GM18868 (cell line): ENCODE data around the gene PTGER4.
"Not testable (repeated sequence)": the region's sequence is repeated elsewhere in the genome, so short reads cannot be mapped to it uniquely, and the experiment has no call there.

Source experiments
- ATAC-seq: cut with Tn5 transposase; IDR thresholded peaks from one replicate; pipeline ENCODE4 v1.9.1; 2021; ENCODE audit warnings: mild to moderate bottlenecking, moderate library complexity; ENCODE audit not compliant: unreplicated experiment

Gene PTGER4

GRCh38 chr5:40679913-40680681 is at the start of gene PTGER4:
PTGER4 (plus strand) TSS chr5:40679915; CDS start chr5:40680994, 1,079 bp downstream.
- ATAC-seq = peak; percentile 23

GRCh38 chr5:40630126-40630525 is 49.6 kb upstream of the PTGER4 start:
- ATAC-seq = no peak

DNA sequence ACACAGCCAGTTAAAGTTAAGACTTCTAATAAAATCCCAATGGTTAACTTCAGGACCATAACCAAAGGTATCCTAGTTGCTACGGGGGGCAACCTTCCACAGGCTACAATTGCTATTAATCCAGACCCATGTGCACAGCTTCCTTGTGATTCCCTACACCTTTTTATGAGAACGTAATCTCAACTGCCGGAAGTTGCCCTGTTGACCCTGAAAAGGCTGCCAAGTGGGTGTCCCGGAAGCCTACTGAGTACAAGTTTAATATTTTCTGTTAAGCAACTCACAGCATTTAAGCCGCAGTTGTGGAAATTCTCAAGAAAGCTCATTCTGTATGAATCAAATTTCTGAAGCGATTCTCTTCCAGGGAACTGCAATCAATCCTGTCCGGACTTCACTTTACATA is 48.5 kb upstream of the PTGER4 start:
- no peak for ATAC-seq

DNA sequence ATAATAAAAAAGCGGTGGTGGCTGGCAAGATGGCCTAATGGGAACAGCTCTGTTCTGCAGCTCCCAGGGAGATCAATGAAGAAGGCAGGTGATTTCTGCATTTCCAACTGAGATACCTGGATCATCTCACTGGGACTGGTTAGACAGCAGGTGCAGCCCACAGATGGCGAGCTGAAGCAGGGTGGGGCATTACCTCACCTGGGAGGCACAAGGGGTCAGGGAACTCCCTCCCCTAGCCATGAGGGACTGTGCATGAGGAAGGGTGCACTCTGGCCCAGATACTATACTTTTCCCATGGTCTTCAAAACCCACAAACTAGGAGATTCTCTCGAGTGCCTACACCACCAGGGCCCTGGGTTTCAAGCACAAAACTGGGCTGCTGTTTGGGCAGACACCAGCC is 45.6 kb upstream of the PTGER4 start:
- no peak for ATAC-seq

- no peak for ATAC-seq
Measured at GRCh38 chr5:40634593-40634992, 45.1 kb upstream of the PTGER4 start.

- ATAC-seq = not testable (repeated sequence)
Measured at GRCh38 chr5:40639531-40639930, 40.2 kb upstream of the PTGER4 start.

DNA sequence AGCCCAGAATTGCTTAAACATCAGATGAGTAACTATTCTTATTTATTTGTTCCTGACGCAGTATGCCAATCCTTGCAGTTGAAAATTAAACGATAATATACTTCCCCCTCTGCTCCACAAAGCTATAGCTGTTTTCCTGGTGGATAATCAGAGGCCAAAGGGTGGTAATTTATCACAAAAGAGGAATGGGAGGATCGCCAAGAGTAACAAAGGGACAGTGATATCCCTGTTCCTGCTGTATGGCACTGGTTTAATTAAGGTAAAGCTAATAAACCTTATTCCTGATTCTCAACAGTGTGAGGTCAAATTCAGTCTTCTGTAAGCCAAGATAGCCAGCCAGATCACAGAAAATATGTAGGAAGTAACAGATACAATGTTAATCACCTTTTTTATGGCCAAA is 33.4 kb upstream of the PTGER4 start:
- no peak for ATAC-seq

GRCh38 chr5:40648150-40648549 is 31.6 kb upstream of the PTGER4 start:
- ATAC-seq = no peak

DNA sequence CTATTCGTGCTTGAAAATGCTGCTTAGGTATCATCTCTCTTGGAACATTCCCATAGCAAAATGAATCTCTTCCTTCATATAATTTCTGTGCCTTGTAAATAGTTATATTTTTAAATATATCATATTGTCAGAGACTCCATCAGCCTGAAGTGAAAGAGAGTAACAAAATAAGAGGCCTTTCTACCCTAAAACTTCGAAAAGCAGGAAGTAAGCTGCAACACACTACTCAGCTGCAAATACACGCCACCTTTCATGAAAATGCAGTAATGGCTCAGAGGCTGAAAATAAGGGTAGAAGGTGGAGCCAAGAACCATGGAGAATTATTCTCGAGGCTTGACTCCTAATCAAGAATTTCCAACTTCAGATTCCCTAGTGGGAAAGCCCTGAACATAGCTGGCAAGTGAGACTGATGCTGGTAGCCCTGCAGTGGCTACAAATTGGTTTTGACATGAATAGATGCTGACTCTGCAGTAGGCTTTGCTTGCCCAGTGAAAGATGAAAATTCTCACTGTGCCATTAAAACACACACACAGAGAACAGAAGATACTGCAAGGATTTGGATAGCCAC is 30.2 kb upstream of the PTGER4 start:
- ATAC-seq = no peak

DNA sequence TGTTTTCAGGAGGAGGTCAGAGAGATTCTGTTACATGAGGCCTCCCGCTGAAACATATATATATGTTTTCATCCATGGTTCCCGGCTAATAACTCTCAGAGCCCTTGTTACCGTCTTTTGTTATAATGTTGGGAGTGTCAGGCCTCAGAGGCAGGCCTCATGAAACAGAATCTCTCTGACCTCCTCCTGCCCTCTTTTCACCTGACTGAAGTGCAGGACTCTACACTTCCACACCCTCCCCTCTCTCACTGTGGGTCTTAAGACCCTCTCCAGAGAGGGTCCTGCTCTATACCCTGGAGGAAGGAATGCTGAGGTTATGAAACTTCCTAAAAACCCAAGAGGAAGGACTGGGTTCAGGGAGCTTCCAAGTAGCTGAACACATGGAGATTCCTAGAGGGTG is 28.5 kb upstream of the PTGER4 start:
- no peak for ATAC-seq

- ATAC-seq = peak; percentile 9
Measured at GRCh38 chr5:40652441-40653220, 27.1 kb upstream of the PTGER4 start.

- peak; percentile 59 for ATAC-seq
Measured at GRCh38 chr5:40653221-40654022, 26.3 kb upstream of the PTGER4 start.

DNA sequence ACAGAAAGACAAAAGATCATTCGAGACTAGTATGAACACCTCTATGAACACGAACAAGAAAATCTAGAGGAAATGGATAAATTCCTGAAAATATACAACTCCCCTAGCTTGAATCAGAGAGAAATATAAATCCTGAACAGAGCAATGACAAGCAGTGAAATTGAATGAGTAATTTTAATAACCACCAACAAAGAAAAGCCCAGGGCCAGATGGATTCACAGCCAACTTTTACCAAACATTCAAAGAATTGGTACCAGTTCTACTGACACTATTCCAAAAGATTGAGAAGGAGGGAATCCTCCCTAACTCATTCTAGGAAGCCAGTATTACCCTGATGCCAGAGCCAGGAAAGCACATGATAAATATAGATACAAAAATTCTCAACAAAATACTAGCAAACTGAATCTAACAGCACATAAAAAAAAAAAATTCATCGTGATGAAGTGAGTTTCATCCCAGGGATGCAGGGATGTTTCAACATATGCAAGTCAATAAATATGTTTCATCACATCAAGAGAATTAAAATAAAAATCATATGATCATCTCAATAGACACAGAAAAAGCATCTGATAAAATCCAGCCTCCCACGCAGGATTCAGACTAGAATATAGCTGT is 25.2 kb upstream of the PTGER4 start:
- no peak for ATAC-seq

DNA sequence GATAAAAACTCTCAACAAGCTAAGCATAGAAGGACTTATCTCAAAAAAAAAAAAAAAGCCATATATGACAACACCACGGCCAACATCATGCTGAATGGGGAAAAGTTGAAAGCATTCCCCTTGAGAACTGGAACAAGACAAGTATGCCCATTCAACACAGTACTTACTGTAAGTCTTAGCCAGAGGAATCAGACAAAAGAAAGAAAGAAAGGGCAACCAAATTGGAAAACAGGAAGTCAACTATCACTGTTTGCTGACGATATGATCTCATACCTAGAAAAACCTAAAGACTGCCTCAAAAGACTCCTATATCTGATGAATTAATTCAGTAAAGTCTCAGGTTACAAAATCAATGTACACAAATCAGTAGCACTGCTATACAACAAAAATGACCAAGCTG is 24.6 kb upstream of the PTGER4 start:
- no peak for ATAC-seq

DNA sequence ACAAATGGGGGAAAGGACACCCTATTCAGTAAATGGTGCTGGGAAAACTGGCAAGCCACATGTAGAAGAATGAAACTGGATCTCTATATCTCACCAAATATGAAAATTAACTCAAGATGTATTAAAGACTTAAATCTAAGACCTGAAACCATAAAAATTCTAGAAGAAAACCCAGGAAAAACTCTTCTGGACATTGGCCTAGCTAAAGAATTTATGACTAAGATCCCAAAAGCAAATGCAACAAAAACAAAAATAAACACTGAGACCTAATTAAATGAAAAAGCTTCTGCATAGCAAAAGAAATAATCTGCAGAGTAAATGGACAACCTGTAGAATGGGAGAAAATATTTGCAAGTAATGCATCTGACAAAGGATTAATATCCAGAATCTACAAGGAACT is 23.6 kb upstream of the PTGER4 start:
- ATAC-seq = not testable (repeated sequence)

- ATAC-seq = no peak
Measured at GRCh38 chr5:40656766-40657165, 22.9 kb upstream of the PTGER4 start.

- ATAC-seq = no peak
Measured at GRCh38 chr5:40660751-40661150, 19.0 kb upstream of the PTGER4 start.

- no peak for ATAC-seq
Measured at GRCh38 chr5:40665635-40666298, 13.9 kb upstream of the PTGER4 start.

GRCh38 chr5:40666657-40667056 is 13.1 kb upstream of the PTGER4 start:
- no peak for ATAC-seq

DNA sequence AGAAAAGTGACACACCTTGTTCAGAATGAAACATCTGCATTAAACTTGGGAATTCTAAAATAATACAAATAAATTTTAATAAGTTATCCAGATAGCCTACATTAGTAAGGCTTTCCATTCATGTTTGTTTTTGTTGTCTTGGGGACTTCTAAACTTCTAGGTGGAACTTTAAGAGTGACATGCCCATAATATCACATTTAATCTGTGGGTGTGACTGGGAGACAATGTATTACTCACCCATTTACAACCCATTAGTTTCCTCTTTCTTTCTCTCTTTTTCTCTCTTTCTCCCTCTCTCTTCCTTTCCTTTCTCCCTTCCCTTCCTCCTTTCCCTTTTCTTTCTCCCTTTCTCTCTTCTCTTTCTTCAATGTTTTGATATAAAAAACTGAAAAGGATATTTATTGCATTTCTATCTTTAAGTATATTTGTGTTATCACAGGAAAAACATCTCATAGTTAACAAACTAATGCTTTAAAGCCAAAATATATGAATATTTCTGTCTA is 12.5 kb upstream of the PTGER4 start:
- ATAC-seq = no peak
